SKM-1 (cell line): ENCODE results near the gene RBM15B.
"Not testable (repeated sequence)": the region's sequence is repeated elsewhere in the genome, so short reads cannot be mapped to it uniquely, and the experiment has no call there.

Experiments used
- DNase-seq: peaks from one replicate; lab custom pipeline; 2025; ENCODE audit not compliant: unreplicated experiment; lab: John Stamatoyannopoulos, UW

The RBM15B gene

GRCh38 chr3:51391075-51391565 is at the start of gene RBM15B:
Gene RBM15B (plus strand): TSS chr3:51391285. CDS start chr3:51391400, 115 bp downstream.
- DNase-seq: peak; percentile 72

- no peak for DNase-seq
These were observed 47.0 kb upstream of the RBM15B start for GRCh38 chr3:51343918-51344687.

GRCh38 chr3:51350751-51351150 is 40.3 kb upstream of the RBM15B start:
- DNase-seq: no peak

- no peak for DNase-seq
These were observed 38.0 kb upstream of the RBM15B start for GRCh38 chr3:51353131-51353530.

GRCh38 chr3:51353691-51354090 is 37.4 kb upstream of the RBM15B start:
- DNase-seq: no peak

- no peak for DNase-seq
These were observed 36.9 kb upstream of the RBM15B start for GRCh38 chr3:51354172-51354571.

- no peak for DNase-seq
These were observed 36.1 kb upstream of the RBM15B start for GRCh38 chr3:51354731-51355615.

GRCh38 chr3:51355891-51356578 is 35.0 kb upstream of the RBM15B start:
- DNase-seq: no peak

- DNase-seq: no peak
These were observed 33.2 kb upstream of the RBM15B start for GRCh38 chr3:51357856-51358255.

GRCh38 chr3:51358981-51359380 is 32.1 kb upstream of the RBM15B start:
- DNase-seq: no peak

GRCh38 chr3:51360806-51361205 is 30.3 kb upstream of the RBM15B start:
- no peak for DNase-seq

GRCh38 chr3:51361746-51362145 is 29.3 kb upstream of the RBM15B start:
- DNase-seq: no peak

- DNase-seq: no peak
These were observed 28.6 kb upstream of the RBM15B start for GRCh38 chr3:51362476-51362875.

GRCh38 chr3:51368276-51368675 is 22.8 kb upstream of the RBM15B start:
- not testable (repeated sequence) for DNase-seq

- no peak for DNase-seq
These were observed 19.0 kb upstream of the RBM15B start for GRCh38 chr3:51371943-51372557.

- DNase-seq: no peak
These were observed 17.2 kb upstream of the RBM15B start for GRCh38 chr3:51373658-51374421.

GRCh38 chr3:51374456-51374855 is 16.6 kb upstream of the RBM15B start:
- DNase-seq: no peak

- no peak for DNase-seq
These were observed 15.9 kb upstream of the RBM15B start for GRCh38 chr3:51375136-51375535.

- DNase-seq: no peak
These were observed 15.5 kb upstream of the RBM15B start for GRCh38 chr3:51375571-51375970.

- no peak for DNase-seq
These were observed 13.0 kb upstream of the RBM15B start for GRCh38 chr3:51378065-51378464.
